Measurements from ENCODE around the gene PBOV1.

Gene PBOV1

GRCh38 chr6:138250053-138250452 lies 31.8 kb upstream of the PBOV1 start:
- Histone ChIP-seq H3K4me3 (ENCODE audit: low read depth in 1 of 2, low read length in 2 of 2) (no peak overlapping the region), H3K27me3 (ENCODE audit: low read depth, low read length) (no peaks in the 10 kb centered on the region), H3K27ac (ENCODE audit: low read length) (no peak overlapping the region), H3K4me1 (ENCODE audit: control insufficient read depth in 1 of 2, insufficient read depth in 2 of 2, low read length in 2 of 2) (no peaks in the 10 kb centered on the region), H3K36me3 (ENCODE audit: control insufficient read depth in 1 of 2, insufficient read depth in 2 of 2, low read length in 2 of 2) (no peaks in the 10 kb centered on the region), H3K9me3 (ENCODE audit: control insufficient read depth in 1 of 2, low read length in 2 of 2) (no peaks in the 10 kb centered on the region)

GRCh38 chr6:138248878-138249277 lies 30.6 kb upstream of the PBOV1 start:
- H3K27ac ChIP-seq (ENCODE audit: low read length) = no peak overlapping the region
- H3K4me1 ChIP-seq (ENCODE audit: control insufficient read depth in 1 of 2, insufficient read depth in 2 of 2, low read length in 2 of 2) = no peaks in the 10 kb centered on the region
- H3K4me3 ChIP-seq (ENCODE audit: low read depth in 1 of 2, low read length in 2 of 2) = no peak overlapping the region
- H3K27me3 ChIP-seq (ENCODE audit: low read depth, low read length) = no peaks in the 10 kb centered on the region
- no peaks in the 10 kb centered on the region for H3K36me3 ChIP-seq (ENCODE audit: control insufficient read depth in 1 of 2, insufficient read depth in 2 of 2, low read length in 2 of 2)
- no peaks in the 10 kb centered on the region for H3K9me3 ChIP-seq (ENCODE audit: control insufficient read depth in 1 of 2, low read length in 2 of 2)

- H3K4me3 ChIP-seq (ENCODE audit: low read depth in 1 of 2, low read length in 2 of 2) = no peak overlapping the region
- H3K9me3 ChIP-seq (ENCODE audit: control insufficient read depth in 1 of 2, low read length in 2 of 2) = no peaks in the 10 kb centered on the region
- no peak overlapping the region for H3K27ac ChIP-seq (ENCODE audit: low read length)
Observed at GRCh38 chr6:138248011-138248410, 29.7 kb upstream of the PBOV1 start.

GRCh38 chr6:138246650-138247440 lies 28.6 kb upstream of the PBOV1 start:
- Histone ChIP-seq H3K36me3 (ENCODE audit: control insufficient read depth in 1 of 2, insufficient read depth in 2 of 2, low read length in 2 of 2) (no peaks in the 10 kb centered on the region), H3K27ac (ENCODE audit: low read length) (no peak overlapping the region), H3K4me1 (ENCODE audit: control insufficient read depth in 1 of 2, insufficient read depth in 2 of 2, low read length in 2 of 2) (no peaks in the 10 kb centered on the region), H3K4me3 (ENCODE audit: low read depth in 1 of 2, low read length in 2 of 2) (no peak overlapping the region), H3K9me3 (ENCODE audit: control insufficient read depth in 1 of 2, low read length in 2 of 2) (no peaks in the 10 kb centered on the region), H3K27me3 (ENCODE audit: low read depth, low read length) (no peaks in the 10 kb centered on the region)

More at GRCh38 chr6:138248011-138248410, 29.7 kb upstream of the PBOV1 start:
- H3K4me1 ChIP-seq (ENCODE audit: control insufficient read depth in 1 of 2, insufficient read depth in 2 of 2, low read length in 2 of 2) = no peaks in the 10 kb centered on the region
- H3K36me3 ChIP-seq (ENCODE audit: control insufficient read depth in 1 of 2, insufficient read depth in 2 of 2, low read length in 2 of 2) = no peaks in the 10 kb centered on the region
- no peaks in the 10 kb centered on the region for H3K27me3 ChIP-seq (ENCODE audit: low read depth, low read length)

- Histone ChIP-seq H3K4me1 (ENCODE audit: control insufficient read depth in 1 of 2, insufficient read depth in 2 of 2, low read length in 2 of 2) (no peaks in the 10 kb centered on the region), H3K9me3 (ENCODE audit: control insufficient read depth in 1 of 2, low read length in 2 of 2) (no peaks in the 10 kb centered on the region), H3K36me3 (ENCODE audit: control insufficient read depth in 1 of 2, insufficient read depth in 2 of 2, low read length in 2 of 2) (no peaks in the 10 kb centered on the region), H3K27me3 (ENCODE audit: low read depth, low read length) (no peaks in the 10 kb centered on the region), H3K4me3 (ENCODE audit: low read depth in 1 of 2, low read length in 2 of 2) (no peak overlapping the region), H3K27ac (ENCODE audit: low read length) (no peak overlapping the region)
Observed at GRCh38 chr6:138245751-138246150, 27.5 kb upstream of the PBOV1 start.

- no peaks in the 10 kb centered on the region for H3K9me3 ChIP-seq (ENCODE audit: control insufficient read depth in 1 of 2, low read length in 2 of 2)
- no peaks in the 10 kb centered on the region for H3K4me1 ChIP-seq (ENCODE audit: control insufficient read depth in 1 of 2, insufficient read depth in 2 of 2, low read length in 2 of 2)
- no peak overlapping the region for H3K4me3 ChIP-seq (ENCODE audit: low read depth in 1 of 2, low read length in 2 of 2)
- H3K27ac ChIP-seq (ENCODE audit: low read length) = no peak overlapping the region
- H3K27me3 ChIP-seq (ENCODE audit: low read depth, low read length) = no peaks in the 10 kb centered on the region
- H3K36me3 ChIP-seq (ENCODE audit: control insufficient read depth in 1 of 2, insufficient read depth in 2 of 2, low read length in 2 of 2) = no peaks in the 10 kb centered on the region
Observed at GRCh38 chr6:138242987-138243592, 24.8 kb upstream of the PBOV1 start.

GRCh38 chr6:138241934-138242333 lies 23.6 kb upstream of the PBOV1 start:
- no peaks in the 10 kb centered on the region for H3K9me3 ChIP-seq (ENCODE audit: control insufficient read depth in 1 of 2, low read length in 2 of 2)
- H3K27ac ChIP-seq (ENCODE audit: low read length) = no peak overlapping the region
- no peak overlapping the region for H3K4me3 ChIP-seq (ENCODE audit: low read depth in 1 of 2, low read length in 2 of 2)
- H3K36me3 ChIP-seq (ENCODE audit: control insufficient read depth in 1 of 2, insufficient read depth in 2 of 2, low read length in 2 of 2) = no peaks in the 10 kb centered on the region
- H3K27me3 ChIP-seq (ENCODE audit: low read depth, low read length) = no peaks in the 10 kb centered on the region
- no peaks in the 10 kb centered on the region for H3K4me1 ChIP-seq (ENCODE audit: control insufficient read depth in 1 of 2, insufficient read depth in 2 of 2, low read length in 2 of 2)

GRCh38 chr6:138241381-138241780 lies 23.1 kb upstream of the PBOV1 start:
- Histone ChIP-seq H3K9me3 (ENCODE audit: control insufficient read depth in 1 of 2, low read length in 2 of 2) (no peaks in the 10 kb centered on the region), H3K36me3 (ENCODE audit: control insufficient read depth in 1 of 2, insufficient read depth in 2 of 2, low read length in 2 of 2) (no peaks in the 10 kb centered on the region), H3K4me1 (ENCODE audit: control insufficient read depth in 1 of 2, insufficient read depth in 2 of 2, low read length in 2 of 2) (no peaks in the 10 kb centered on the region), H3K4me3 (ENCODE audit: low read depth in 1 of 2, low read length in 2 of 2) (no peak overlapping the region), H3K27me3 (ENCODE audit: low read depth, low read length) (no peaks in the 10 kb centered on the region), H3K27ac (ENCODE audit: low read length) (no peak overlapping the region)

- Histone ChIP-seq H3K27me3 (ENCODE audit: low read depth, low read length) (no peaks in the 10 kb centered on the region), H3K4me1 (ENCODE audit: control insufficient read depth in 1 of 2, insufficient read depth in 2 of 2, low read length in 2 of 2) (no peaks in the 10 kb centered on the region), H3K36me3 (ENCODE audit: control insufficient read depth in 1 of 2, insufficient read depth in 2 of 2, low read length in 2 of 2) (no peaks in the 10 kb centered on the region), H3K27ac (ENCODE audit: low read length) (no peak overlapping the region), H3K9me3 (ENCODE audit: control insufficient read depth in 1 of 2, low read length in 2 of 2) (no peaks in the 10 kb centered on the region), H3K4me3 (ENCODE audit: low read depth in 1 of 2, low read length in 2 of 2) (no peak overlapping the region)
Observed at GRCh38 chr6:138240476-138241245, 22.4 kb upstream of the PBOV1 start.

GRCh38 chr6:138239774-138240173 lies 21.5 kb upstream of the PBOV1 start:
- no peaks in the 10 kb centered on the region for H3K4me1 ChIP-seq (ENCODE audit: control insufficient read depth in 1 of 2, insufficient read depth in 2 of 2, low read length in 2 of 2)
- H3K36me3 ChIP-seq (ENCODE audit: control insufficient read depth in 1 of 2, insufficient read depth in 2 of 2, low read length in 2 of 2) = no peaks in the 10 kb centered on the region
- no peak overlapping the region for H3K27ac ChIP-seq (ENCODE audit: low read length)
- H3K9me3 ChIP-seq (ENCODE audit: control insufficient read depth in 1 of 2, low read length in 2 of 2) = no peaks in the 10 kb centered on the region
- no peaks in the 10 kb centered on the region for H3K27me3 ChIP-seq (ENCODE audit: low read depth, low read length)
- no peak overlapping the region for H3K4me3 ChIP-seq (ENCODE audit: low read depth in 1 of 2, low read length in 2 of 2)

GRCh38 chr6:138238368-138238767 lies 20.1 kb upstream of the PBOV1 start:
- Histone ChIP-seq H3K4me3 (ENCODE audit: low read depth in 1 of 2, low read length in 2 of 2) (no peak overlapping the region), H3K27ac (ENCODE audit: low read length) (no peak overlapping the region), H3K9me3 (ENCODE audit: control insufficient read depth in 1 of 2, low read length in 2 of 2) (no peaks in the 10 kb centered on the region), H3K4me1 (ENCODE audit: control insufficient read depth in 1 of 2, insufficient read depth in 2 of 2, low read length in 2 of 2) (no peaks in the 10 kb centered on the region), H3K36me3 (ENCODE audit: control insufficient read depth in 1 of 2, insufficient read depth in 2 of 2, low read length in 2 of 2) (no peaks in the 10 kb centered on the region), H3K27me3 (ENCODE audit: low read depth, low read length) (no peaks in the 10 kb centered on the region)

Measured in muscle layer of duodenum (tissue), 2 donors.